KMS-11 (cell line): ENCODE data around the gene MBOAT1.

Experiments
- H2AFZ ChIP-seq: fragments of 200-600 bp; sonication (generic); 2 replicates; pipeline ENCODE4 v1.6.1; 2016; ENCODE audit warnings: antibody characterized with exemption, mixed run types, low read depth
- H3K27ac ChIP-seq: fragments of 200-600 bp; sonication (generic); 2 replicates; pipeline ENCODE4 v1.6.1; 2016; ENCODE audit warnings: mild to moderate bottlenecking, mixed run types
- H3K27me3 ChIP-seq: fragments of 200-600 bp; sonication (generic); 2 replicates; pipeline ENCODE4 v1.6.1; 2017; ENCODE audit warnings: mild to moderate bottlenecking, low read depth, mixed run types, moderate library complexity; ENCODE audit not compliant: insufficient read depth
- H3K36me3 ChIP-seq: fragments of 200-600 bp; sonication (generic); 2 replicates; pipeline ENCODE4 v1.6.1; 2017; ENCODE audit warnings: mild to moderate bottlenecking, mixed run types; ENCODE audit not compliant: insufficient read depth
- H3K4me1 ChIP-seq: fragments of 200-600 bp; sonication (generic); 2 replicates; pipeline ENCODE4 v1.6.1; 2016; ENCODE audit warnings: mild to moderate bottlenecking, low read depth, mixed run types; ENCODE audit not compliant: poor library complexity, severe bottlenecking
- H3K4me2 ChIP-seq: fragments of 200-600 bp; sonication (generic); 2 replicates; pipeline ENCODE4 v1.7.0; 2016; ENCODE audit warnings: mild to moderate bottlenecking, mixed run types
- H3K4me3 ChIP-seq: fragments of 200-600 bp; sonication (generic); IDR thresholded peaks from 2 replicates; pipeline ENCODE4 v1.6.1; 2017; ENCODE audit warnings: low read depth, low read length, mixed read lengths; ENCODE audit not compliant: insufficient read depth
- H3K79me2 ChIP-seq: fragments of 200-600 bp; sonication (generic); 2 replicates; pipeline ENCODE4 v1.6.1; 2016; ENCODE audit warnings: low read depth, mixed run types; ENCODE audit not compliant: insufficient read depth
- H3K9ac ChIP-seq: fragments of 200-600 bp; sonication (generic); 2 replicates; pipeline ENCODE4 v1.6.1; 2016; ENCODE audit warnings: mild to moderate bottlenecking, mixed run types
- H4K20me1 ChIP-seq: fragments of 200-600 bp; sonication (generic); 2 replicates; pipeline ENCODE4 v1.6.1; 2016; ENCODE audit warnings: mild to moderate bottlenecking, mixed run types; ENCODE audit not compliant: insufficient read depth
- TF ChIP-seq, protein P1 (sequence below): fragments of 200-600 bp; sonication (generic); conservative IDR thresholded peaks from 2 replicates; pipeline ENCODE4 v1.6.1; 2017; ENCODE audit warnings: low read depth, mild to moderate bottlenecking, antibody characterized with exemption, low read length, moderate library complexity, mixed read lengths

The MBOAT1 gene

GRCh38 chr6:20236344-20236743, 24.1 kb upstream of the MBOAT1 start:
- Histone ChIP-seq H3K36me3 (no peaks in the 10 kb centered on the region), H3K9ac (no peak overlapping the region), H3K27me3 (no peaks in the 10 kb centered on the region), H2AFZ (no peak overlapping the region), H3K4me3 (no peak overlapping the region), H3K4me2 (0 out of 2 replicates have a peak overlapping the region, but pooled peaks have one; percentile 26), H3K79me2 (no peaks in the 10 kb centered on the region), H4K20me1 (no peaks in the 10 kb centered on the region), H3K4me1 (peaks cover 8% of the 10 kb centered on the region), H3K27ac (no peak overlapping the region)
- TF ChIP-seq, protein P1, sequence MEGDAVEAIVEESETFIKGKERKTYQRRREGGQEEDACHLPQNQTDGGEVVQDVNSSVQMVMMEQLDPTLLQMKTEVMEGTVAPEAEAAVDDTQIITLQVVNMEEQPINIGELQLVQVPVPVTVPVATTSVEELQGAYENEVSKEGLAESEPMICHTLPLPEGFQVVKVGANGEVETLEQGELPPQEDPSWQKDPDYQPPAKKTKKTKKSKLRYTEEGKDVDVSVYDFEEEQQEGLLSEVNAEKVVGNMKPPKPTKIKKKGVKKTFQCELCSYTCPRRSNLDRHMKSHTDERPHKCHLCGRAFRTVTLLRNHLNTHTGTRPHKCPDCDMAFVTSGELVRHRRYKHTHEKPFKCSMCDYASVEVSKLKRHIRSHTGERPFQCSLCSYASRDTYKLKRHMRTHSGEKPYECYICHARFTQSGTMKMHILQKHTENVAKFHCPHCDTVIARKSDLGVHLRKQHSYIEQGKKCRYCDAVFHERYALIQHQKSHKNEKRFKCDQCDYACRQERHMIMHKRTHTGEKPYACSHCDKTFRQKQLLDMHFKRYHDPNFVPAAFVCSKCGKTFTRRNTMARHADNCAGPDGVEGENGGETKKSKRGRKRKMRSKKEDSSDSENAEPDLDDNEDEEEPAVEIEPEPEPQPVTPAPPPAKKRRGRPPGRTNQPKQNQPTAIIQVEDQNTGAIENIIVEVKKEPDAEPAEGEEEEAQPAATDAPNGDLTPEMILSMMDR = no peak

DNA sequence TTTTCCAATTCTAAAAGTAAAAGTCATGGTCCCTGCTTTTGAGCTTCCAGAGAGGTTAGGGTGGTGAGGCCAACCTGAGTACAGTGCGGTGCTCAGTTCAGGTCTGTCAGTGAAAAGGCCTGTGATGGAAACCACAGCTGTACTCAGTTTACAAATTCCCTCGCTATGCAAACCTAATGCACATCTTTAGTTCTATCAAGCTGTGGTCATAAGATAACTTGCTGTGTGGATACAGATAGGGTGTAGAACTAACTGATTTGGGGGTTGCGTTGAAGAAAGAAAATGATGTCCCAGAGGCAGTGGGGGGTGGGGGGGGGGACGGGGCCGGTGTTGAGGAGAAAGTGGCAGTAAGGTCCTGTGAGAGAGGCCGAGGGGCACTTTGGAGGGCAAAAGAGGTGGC, 22.8 kb upstream of the MBOAT1 start:
- Histone ChIP-seq H3K4me1 (peaks cover 8% of the 10 kb centered on the region), H3K36me3 (no peaks in the 10 kb centered on the region), H3K27me3 (no peaks in the 10 kb centered on the region), H2AFZ (no peak overlapping the region), H3K4me2 (no peak overlapping the region), H3K4me3 (no peak overlapping the region), H4K20me1 (no peaks in the 10 kb centered on the region), H3K79me2 (no peaks in the 10 kb centered on the region), H3K9ac (no peak overlapping the region), H3K27ac (no peak overlapping the region)
- TF ChIP-seq, protein P1 = no peak

- no peak overlapping the region for H3K27ac ChIP-seq
- H3K9ac ChIP-seq = no peak overlapping the region
- H3K27me3 ChIP-seq = no peaks in the 10 kb centered on the region
- H3K4me3 ChIP-seq = no peak overlapping the region
- H3K4me1 ChIP-seq = peaks cover 8% of the 10 kb centered on the region
- no peak overlapping the region for H2AFZ ChIP-seq
- TF ChIP-seq, protein P1 = no peak
- no peaks in the 10 kb centered on the region for H4K20me1 ChIP-seq
- no peak overlapping the region for H3K4me2 ChIP-seq
- H3K79me2 ChIP-seq = no peaks in the 10 kb centered on the region
- no peaks in the 10 kb centered on the region for H3K36me3 ChIP-seq
These were observed 21.9 kb upstream of the MBOAT1 start for GRCh38 chr6:20234136-20234535.

GRCh38 chr6:20233007-20233730, 20.9 kb upstream of the MBOAT1 start:
- Histone ChIP-seq H3K27ac (no peak overlapping the region), H3K27me3 (no peaks in the 10 kb centered on the region), H3K79me2 (no peaks in the 10 kb centered on the region), H4K20me1 (no peaks in the 10 kb centered on the region), H3K4me3 (no peak overlapping the region), H2AFZ (no peak overlapping the region), H3K9ac (no peak overlapping the region), H3K4me1 (peaks cover 8% of the 10 kb centered on the region), H3K36me3 (no peaks in the 10 kb centered on the region), H3K4me2 (no peak overlapping the region)
- TF ChIP-seq, protein P1 = no peak
